GM23338 (cell line): ENCODE data around the gene TFAP2B.

Source experiments
- CREB1 ChIP-seq: fragments of 250-450 bp; sonication (Bioruptor Pico); IDR thresholded peaks from 2 replicates; pipeline ENCODE4 v1.5.0; 2020; ENCODE audit warnings: low read depth, mild to moderate bottlenecking, moderate library complexity
- CTCF ChIP-seq, 2 experiments: fragments of 200-600 bp in 1 of 2; sonication (generic) in 1 of 2; conservative IDR thresholded peaks; 2 replicates each; pipeline versions ENCODE4 v1.5.1 to v1.6.1; 2016 to 2017; ENCODE audit warnings: antibody characterized with exemption in 2 of 2, low read depth in 2 of 2, mild to moderate bottlenecking in 2 of 2, moderate library complexity in 1 of 2
- ETS1 ChIP-seq: IDR thresholded peaks from 2 replicates; pipeline ENCODE4 v1.6.1; 2016; ENCODE audit warnings: antibody characterized with exemption
- EZH2 ChIP-seq: fragments of 200-600 bp; sonication (generic); IDR thresholded peaks from one replicate; pipeline ENCODE4 v1.8.0; 2017; ENCODE audit warnings: antibody characterized with exemption, mild to moderate bottlenecking, low read depth; ENCODE audit not compliant: unreplicated experiment
- EZH2phosphoT487 ChIP-seq: fragments of 200-600 bp; sonication (generic); IDR thresholded peaks from one replicate; pipeline ENCODE4 v1.8.1; 2018; ENCODE audit warnings: antibody characterized with exemption; ENCODE audit not compliant: unreplicated experiment
- JUNB ChIP-seq: IDR thresholded peaks from one replicate; pipeline ENCODE4 v1.6.1; 2016; ENCODE audit warnings: antibody characterized with exemption; ENCODE audit not compliant: unreplicated experiment
- NANOG ChIP-seq: IDR thresholded peaks from 2 replicates; pipeline ENCODE4 v1.6.1; 2016; ENCODE audit warnings: antibody characterized with exemption, borderline replicate concordance
- POLR2AphosphoS5 ChIP-seq: IDR thresholded peaks from 2 replicates; pipeline ENCODE4 v1.6.1; 2016; ENCODE audit warnings: antibody characterized with exemption, low read depth
- REST ChIP-seq: IDR thresholded peaks from one replicate; pipeline ENCODE4 v1.6.1; 2018; ENCODE audit warnings: antibody characterized with exemption; ENCODE audit not compliant: unreplicated experiment
- ZNF114 ChIP-seq: fragments of 250-450 bp; sonication (Bioruptor Pico); IDR thresholded peaks from 2 replicates; pipeline ENCODE4 v1.5.0; 2020; ENCODE audit warnings: mild to moderate bottlenecking, moderate library complexity
- ZNF331 ChIP-seq: fragments of 250-450 bp; sonication (Bioruptor Pico); IDR thresholded peaks from 2 replicates; pipeline ENCODE4 v1.5.0; 2020; ENCODE audit warnings: low read depth, mild to moderate bottlenecking, moderate library complexity

GRCh38 chr6:50826803-50827202 is 8.1 kb downstream of the TFAP2B start:
- TF ChIP-seq REST (no peak), EZH2phosphoT487 (no peak), CTCF (conservative IDR thresholded peaks at IDR 0.05; ENCODE audit: low read depth in 2 of 2) (no peak), JUNB (no peak), POLR2AphosphoS5 (no peak), CREB1 (CRISPR knock-in tag) (no peak), ZNF114 (CRISPR knock-in tag) (no peak), EZH2 (peak; percentile 84), ZNF331 (CRISPR knock-in tag) (no peak), ETS1 (no peak), NANOG (no peak)
